DMS79 treated with DMSO at 0.1 percent for 48 hours (cell line): Measurements from ENCODE around the gene ZFAND2B.

Source experiments
- DNase-seq: peaks from one replicate; lab custom pipeline; 2025; lab: John Stamatoyannopoulos, UW

Gene ZFAND2B

GRCh38 chr2:219220652-219221402 lies 14.2 kb downstream of the ZFAND2B start:
- peak; percentile 3 for DNase-seq

- DNase-seq, result no peak
Measured at GRCh38 chr2:219221957-219222518, 15.5 kb downstream of the ZFAND2B start.

GRCh38 chr2:219223831-219224610 lies 17.4 kb downstream of the ZFAND2B start:
- no peak for DNase-seq

- DNase-seq, result no peak
Measured at GRCh38 chr2:219225350-219225749, 18.8 kb downstream of the ZFAND2B start.

GRCh38 chr2:219228041-219228910 lies 21.7 kb downstream of the ZFAND2B start:
- DNase-seq, result no peak

GRCh38 chr2:219228911-219229304 lies 22.3 kb downstream of the ZFAND2B start:
- DNase-seq, result no peak

- peak; percentile 95 for DNase-seq
Measured at GRCh38 chr2:219229305-219230058, 22.9 kb downstream of the ZFAND2B start, which contains the start of the genes ANKZF1 and ATG9A. Gene ANKZF1, plus strand, starts transcription at chr2:219229806. Its CDS starts 452 bp downstream, at chr2:219230258. Gene ATG9A, minus strand, starts transcription at chr2:219229636. Its CDS starts 1,612 bp downstream, at chr2:219228024.

GRCh38 chr2:219230059-219230540 lies 23.5 kb downstream of the ZFAND2B start:
- DNase-seq, result peak; percentile 38

GRCh38 chr2:219234331-219234730 lies 27.7 kb downstream of the ZFAND2B start:
- DNase-seq, result no peak

GRCh38 chr2:219243291-219243761 lies 36.7 kb downstream of the ZFAND2B start:
- no peak for DNase-seq

- no peak for DNase-seq
Measured at GRCh38 chr2:219244789-219245147, 38.2 kb downstream of the ZFAND2B start.

GRCh38 chr2:219245148-219245898 lies 38.7 kb downstream of the ZFAND2B start, which contains the start of the genes GLB1L and STK16:
Gene GLB1L, minus strand, starts transcription at chr2:219245444. Its CDS starts 1,871 bp downstream, at chr2:219243573.
Gene STK16, plus strand, starts transcription at chr2:219245479. Its CDS starts 521 bp downstream, at chr2:219246000.
- peak; percentile 78 for DNase-seq

GRCh38 chr2:219245899-219246230 lies 39.3 kb downstream of the ZFAND2B start:
- DNase-seq, result no peak

GRCh38 chr2:219246559-219246958 lies 40.0 kb downstream of the ZFAND2B start:
- no peak for DNase-seq

GRCh38 chr2:219247678-219248642 lies 41.4 kb downstream of the ZFAND2B start:
- DNase-seq, result no peak

GRCh38 chr2:219248845-219249202 lies 42.2 kb downstream of the ZFAND2B start:
- no peak for DNase-seq

- DNase-seq, result no peak
Measured at GRCh38 chr2:219249203-219249980, 42.8 kb downstream of the ZFAND2B start.
